A673 (cell line): ENCODE results near the gene TOMM40.

ENCODE experiments used
- CTCF ChIP-seq: fragments of 300-800, 200-600 bp; sonication (generic); conservative IDR thresholded peaks from 2 replicates; pipeline ENCODE4 v1.5.1; 2017; ENCODE audit warnings: low read depth, mild to moderate bottlenecking, antibody characterized with exemption, low read length, moderate library complexity, mixed read lengths
- EZH2 ChIP-seq: fragments of 200-600 bp; sonication (generic); IDR thresholded peaks from 2 replicates; pipeline ENCODE4 v1.6.1; 2017; ENCODE audit warnings: borderline replicate concordance, low read depth, mild to moderate bottlenecking, mixed read lengths, antibody characterized with exemption, low read length; ENCODE audit not compliant: poor library complexity, severe bottlenecking

GRCh38 chr19:44882063-44882462, 9.0 kb upstream of the TOMM40 start:
- no peak for TF ChIP-seq CTCF
- TF ChIP-seq EZH2 = no peak
